T-helper 17 cell (primary cell): ENCODE results near the gene PRDM7. TPM values are rescaled to one million over a fixed set of nuclear protein-coding genes. Genes with fewer than 3 reads are reported as not detected.
"Not testable (repeated sequence)": the region's sequence is repeated elsewhere in the genome, so short reads cannot be mapped to it uniquely, and the experiment has no call there.

Source experiments
- ATAC-seq: fragments of 150-1000 bp; cut with Tn5 transposase; 2 replicates; pipeline ENCODE4 v1.10.0; 2021; ENCODE audit warnings: mild to moderate bottlenecking, moderate library complexity
- DNase-seq, 3 donors: peaks; one replicate each; pipeline versions ENCODE4 v3.0.0 to v3.0.0-alpha.2; 2020 to 2021
- H3K9me3 ChIP-seq: one replicate; pipeline ENCODE4 v1.7.0; 2013; ENCODE audit warnings: low read length, mild to moderate bottlenecking; ENCODE audit not compliant: control insufficient read depth, poor library complexity, severe bottlenecking
- H3K27ac Mint-ChIP-seq: one replicate; pipeline ENCODE4 v1.8.0; 2022; ENCODE audit warnings: mild to moderate bottlenecking, moderate library complexity, mixed read lengths
- H3K27me3 Mint-ChIP-seq: one replicate; pipeline ENCODE4 v1.8.0; 2022; ENCODE audit warnings: mixed read lengths
- H3K36me3 Mint-ChIP-seq: one replicate; pipeline ENCODE4 v1.8.0; 2022; ENCODE audit warnings: low read depth, mixed read lengths
- H3K4me1 Mint-ChIP-seq: one replicate; pipeline ENCODE4 v1.8.0; 2022; ENCODE audit warnings: mild to moderate bottlenecking, mixed read lengths
- H3K4me3 Mint-ChIP-seq: one replicate; pipeline ENCODE4 v1.8.0; 2022; ENCODE audit warnings: mild to moderate bottlenecking, moderate library complexity, mixed read lengths
- total RNA-seq, 4 donors: library from RNA in 2 of 4; stranded (reverse) in 2 of 4; gene quantifications; one replicate each; pipeline ENCODE4 v1.2.3 and lab custom pipeline; 2022 to 2026

PRDM7 gene
- total RNA-seq (not detected), total RNA-seq (lab: John Stamatoyannopoulos, UW) (0 reads per million in 2 donors)

- ATAC-seq: peak; percentile 95
- Mint-ChIP-seq H3K4me1 (peaks cover 21% of the 10 kb centered on the region), H3K36me3 (peaks cover 2% of the 10 kb centered on the region), H3K4me3 (peak within 1 kb of the TSS; percentile 90), H3K27ac (no peak within 1 kb of the TSS), H3K27me3 (peaks cover 24% of the 10 kb centered on the region)
- DNase-seq: peak; percentile 81 to 94 (median 92)
- H3K9me3 ChIP-seq: no peaks in the 10 kb centered on the region
These were observed at the start of gene PRDM7 for GRCh38 chr16:90077240-90077756. PRDM7 (minus strand) TSS chr16:90077331; CDS start chr16:90075910, 1,421 bp downstream.

GRCh38 chr16:90121846-90122245 lies 44.7 kb upstream of the PRDM7 start:
- ATAC-seq, H3K36me3 Mint-ChIP-seq, H3K27me3 Mint-ChIP-seq, H3K9me3 ChIP-seq, H3K4me1 Mint-ChIP-seq, H3K27ac Mint-ChIP-seq, DNase-seq, H3K4me3 Mint-ChIP-seq: not testable (repeated sequence)

DNA sequence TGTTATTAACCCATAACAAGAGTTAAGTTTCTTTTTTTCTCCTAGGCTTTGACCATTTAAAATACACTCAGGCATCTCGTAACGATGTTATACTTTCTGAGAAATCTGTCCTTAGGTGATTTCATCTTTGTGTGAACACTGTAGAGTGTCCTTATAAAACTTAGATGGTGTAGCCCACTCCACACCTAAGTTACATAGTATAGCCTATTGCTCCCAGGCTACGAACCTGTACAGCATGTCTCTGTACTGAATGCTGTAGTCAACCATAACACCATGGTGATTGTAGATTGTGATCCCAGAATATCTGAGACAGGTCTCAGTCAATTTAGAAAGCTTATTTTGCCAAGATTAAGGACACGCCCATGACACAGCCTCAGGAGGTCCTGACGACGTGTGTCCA lies 30.5 kb upstream of the PRDM7 start:
- not testable (repeated sequence) for H3K4me3 Mint-ChIP-seq, ATAC-seq, H3K36me3 Mint-ChIP-seq, H3K4me1 Mint-ChIP-seq, H3K27me3 Mint-ChIP-seq, DNase-seq, H3K9me3 ChIP-seq, H3K27ac Mint-ChIP-seq

GRCh38 chr16:90107060-90107459 lies 29.9 kb upstream of the PRDM7 start:
- ATAC-seq, H3K4me1 Mint-ChIP-seq, H3K27ac Mint-ChIP-seq, H3K27me3 Mint-ChIP-seq, DNase-seq, H3K36me3 Mint-ChIP-seq, H3K9me3 ChIP-seq, H3K4me3 Mint-ChIP-seq: not testable (repeated sequence)

DNA sequence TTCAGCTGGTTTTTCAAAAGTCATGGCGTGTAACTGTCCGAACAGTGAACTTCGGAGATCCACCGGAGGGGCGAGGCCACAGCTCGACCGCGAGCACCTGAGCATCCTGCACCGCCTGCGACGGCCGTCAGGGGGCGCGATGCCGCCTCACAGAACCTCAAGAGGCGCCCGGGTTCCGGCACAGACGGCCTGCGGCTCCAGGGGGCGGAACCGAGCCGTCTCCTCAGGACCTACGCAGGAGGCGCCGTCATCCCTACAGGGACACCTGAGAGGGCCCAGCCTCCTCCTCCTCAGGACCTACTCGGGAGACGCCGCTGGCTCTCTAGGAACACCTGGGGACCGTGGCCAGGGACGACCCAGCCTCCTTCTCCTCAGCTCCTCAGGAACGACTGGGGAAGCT lies 29.1 kb upstream of the PRDM7 start:
- ATAC-seq: peak; percentile 98
- not testable (repeated sequence) for H3K4me3 Mint-ChIP-seq

GRCh38 chr16:90104725-90105124 lies 27.6 kb upstream of the PRDM7 start:
- H3K27me3 Mint-ChIP-seq, ATAC-seq, H3K4me3 Mint-ChIP-seq, DNase-seq, H3K9me3 ChIP-seq, H3K27ac Mint-ChIP-seq, H3K36me3 Mint-ChIP-seq, H3K4me1 Mint-ChIP-seq: not testable (repeated sequence)

More for the DNA sequence above, 29.1 kb upstream of the PRDM7 start:
- not testable (repeated sequence) for H3K27ac Mint-ChIP-seq, H3K27me3 Mint-ChIP-seq, H3K36me3 Mint-ChIP-seq, H3K9me3 ChIP-seq, H3K4me1 Mint-ChIP-seq
- DNase-seq: peak in 2 of 3 donors; percentile 53 to 66

GRCh38 chr16:90102086-90102884 lies 25.2 kb upstream of the PRDM7 start:
- H3K27me3 Mint-ChIP-seq, ATAC-seq, H3K36me3 Mint-ChIP-seq, DNase-seq, H3K4me1 Mint-ChIP-seq, H3K9me3 ChIP-seq, H3K4me3 Mint-ChIP-seq, H3K27ac Mint-ChIP-seq: not testable (repeated sequence)

DNA sequence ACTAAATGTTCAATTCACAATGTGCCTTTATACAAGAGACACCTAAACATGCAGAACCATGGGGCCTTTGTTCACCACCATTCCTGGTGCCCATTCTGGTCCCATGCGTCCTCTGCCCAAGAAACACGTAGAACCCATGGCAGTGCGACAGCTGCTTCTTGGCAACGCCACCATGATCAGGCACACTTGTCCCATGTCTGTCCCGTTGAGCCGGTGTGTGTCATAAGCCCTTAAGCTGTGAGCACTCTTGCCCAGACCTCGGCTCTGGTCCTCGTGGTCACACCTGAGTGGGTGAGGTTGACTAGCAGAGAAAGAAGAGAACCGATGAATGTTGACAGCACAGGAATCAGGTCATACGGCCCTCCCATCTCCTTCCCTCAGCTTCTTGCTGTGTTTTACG lies 24.2 kb upstream of the PRDM7 start:
- not testable (repeated sequence) for H3K36me3 Mint-ChIP-seq, H3K27ac Mint-ChIP-seq, DNase-seq, H3K4me1 Mint-ChIP-seq, ATAC-seq, H3K9me3 ChIP-seq, H3K4me3 Mint-ChIP-seq
- H3K27me3 Mint-ChIP-seq: peaks cover 11% of the 10 kb centered on the region

DNA sequence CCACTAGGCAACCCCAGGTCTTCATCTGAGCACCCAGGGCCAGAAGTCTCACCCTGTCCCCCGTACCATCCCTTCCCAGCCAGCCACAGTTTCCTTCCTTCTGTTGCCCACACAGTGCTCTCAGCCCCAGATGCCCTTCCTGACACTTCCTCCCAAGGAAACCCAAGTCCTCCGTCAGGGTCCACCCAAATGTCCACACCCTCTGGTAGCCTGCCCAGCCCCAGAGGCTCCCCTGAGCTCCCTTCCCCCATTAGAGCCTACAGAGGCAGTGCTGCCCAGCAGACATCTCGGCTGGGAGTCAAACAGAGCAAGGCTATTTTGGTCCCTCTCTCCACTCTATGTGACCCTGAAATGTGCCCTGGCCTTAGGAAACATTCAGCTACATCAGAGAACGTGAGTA lies 23.7 kb upstream of the PRDM7 start:
- H3K36me3 Mint-ChIP-seq, H3K4me1 Mint-ChIP-seq, DNase-seq, H3K27ac Mint-ChIP-seq, H3K4me3 Mint-ChIP-seq, ATAC-seq, H3K9me3 ChIP-seq: not testable (repeated sequence)
- peaks cover 11% of the 10 kb centered on the region for H3K27me3 Mint-ChIP-seq

DNA sequence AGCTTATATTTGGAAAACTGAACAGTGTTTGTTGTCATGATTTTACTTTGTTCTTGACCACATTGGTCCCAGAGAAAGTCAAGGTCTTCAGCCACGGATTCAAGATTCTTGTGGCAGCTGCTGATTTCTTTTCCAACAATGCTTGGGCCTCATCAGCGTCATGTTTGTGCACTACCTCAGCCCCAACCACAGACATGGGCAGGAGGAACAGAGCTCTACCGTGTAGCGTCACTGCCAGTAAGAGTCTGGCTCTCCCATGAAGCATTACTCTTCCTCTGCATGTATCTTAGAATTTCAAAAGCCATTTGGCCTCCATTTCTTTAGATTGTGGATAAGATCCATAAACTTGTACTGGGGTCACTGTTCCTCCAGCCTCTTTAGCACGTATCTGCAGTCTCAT lies 23.1 kb upstream of the PRDM7 start:
- H3K4me3 Mint-ChIP-seq, ATAC-seq: not testable (repeated sequence)

GRCh38 chr16:90098936-90099335 lies 21.8 kb upstream of the PRDM7 start:
- H3K4me3 Mint-ChIP-seq, DNase-seq, H3K27ac Mint-ChIP-seq, H3K36me3 Mint-ChIP-seq, H3K4me1 Mint-ChIP-seq, ATAC-seq, H3K9me3 ChIP-seq: not testable (repeated sequence)
- peaks cover 11% of the 10 kb centered on the region for H3K27me3 Mint-ChIP-seq

More for the DNA sequence above, 23.1 kb upstream of the PRDM7 start:
- not testable (repeated sequence) for H3K9me3 ChIP-seq, DNase-seq, H3K27ac Mint-ChIP-seq, H3K36me3 Mint-ChIP-seq, H3K4me1 Mint-ChIP-seq
- peaks cover 11% of the 10 kb centered on the region for H3K27me3 Mint-ChIP-seq

DNA sequence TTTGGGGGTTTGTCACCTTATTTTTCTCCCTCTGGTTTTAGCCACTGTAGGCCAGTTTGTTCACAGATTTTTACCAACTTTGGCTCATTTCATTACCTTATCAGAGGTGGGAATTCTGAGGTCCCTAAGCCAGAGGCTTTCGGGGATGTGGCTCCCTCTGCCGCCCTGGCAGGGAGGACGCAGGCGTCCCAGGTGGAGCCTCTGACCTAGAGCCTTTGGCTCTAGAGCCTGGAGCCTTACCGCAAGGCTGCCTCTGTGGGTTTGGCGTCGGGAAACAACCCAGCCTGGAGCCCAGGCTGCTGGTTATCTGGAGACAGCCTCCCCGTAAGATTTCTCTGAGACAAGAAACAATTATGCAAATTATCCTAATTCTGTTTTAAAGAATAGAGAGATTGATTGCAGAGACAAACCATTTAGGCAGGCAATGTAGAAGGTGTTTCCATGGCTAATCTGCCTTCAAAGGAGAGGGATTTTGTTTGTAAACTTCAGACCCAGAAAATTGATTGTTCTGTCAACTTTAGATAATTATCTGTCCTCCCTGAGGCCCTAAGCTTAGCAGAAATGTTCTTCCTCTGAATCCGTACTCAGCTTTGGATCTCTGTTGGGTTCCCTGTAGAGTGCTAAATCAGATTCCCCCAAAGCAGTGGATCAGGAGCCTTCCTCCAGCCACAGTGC lies 20.0 kb upstream of the PRDM7 start:
- ATAC-seq, H3K4me3 Mint-ChIP-seq, H3K27me3 Mint-ChIP-seq, H3K36me3 Mint-ChIP-seq, H3K4me1 Mint-ChIP-seq, H3K9me3 ChIP-seq, H3K27ac Mint-ChIP-seq, DNase-seq: not testable (repeated sequence)

DNA sequence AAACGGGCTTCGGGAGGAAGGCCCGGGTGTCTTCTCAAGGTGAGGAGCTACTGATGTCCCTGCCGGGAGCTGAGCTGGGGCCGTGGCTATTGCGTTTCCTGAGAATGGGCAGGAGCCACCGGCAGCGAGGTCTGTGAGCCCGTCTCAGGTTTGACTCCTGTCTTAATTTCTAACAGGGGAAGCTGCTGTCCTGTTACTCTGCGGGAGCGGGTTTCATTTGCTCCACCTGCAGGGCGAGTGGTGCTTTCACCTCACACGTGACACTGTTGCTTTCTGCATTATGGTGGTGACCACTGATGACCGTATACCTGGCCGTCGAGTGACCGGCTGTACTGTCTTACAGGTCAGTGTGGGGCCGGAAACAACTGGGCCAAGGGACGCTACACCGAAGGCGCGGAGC lies 17.7 kb upstream of the PRDM7 start:
- not testable (repeated sequence) for DNase-seq, H3K4me1 Mint-ChIP-seq, H3K27ac Mint-ChIP-seq, H3K27me3 Mint-ChIP-seq, ATAC-seq, H3K4me3 Mint-ChIP-seq, H3K36me3 Mint-ChIP-seq, H3K9me3 ChIP-seq
